COLO668 (cell line): Measurements from ENCODE around the gene PABPC3.
A peak's percentile ranks its signal among the peaks of the same experiment; 100 is the strongest.

Experiments
- DNase-seq: peaks from one replicate; lab custom pipeline; 2025; ENCODE audit not compliant: unreplicated experiment; lab: John Stamatoyannopoulos, UW

PABPC3 gene

GRCh38 chr13:25110956-25111584 is 15.1 kb downstream of the PABPC3 start:
- no peak for DNase-seq

DNA sequence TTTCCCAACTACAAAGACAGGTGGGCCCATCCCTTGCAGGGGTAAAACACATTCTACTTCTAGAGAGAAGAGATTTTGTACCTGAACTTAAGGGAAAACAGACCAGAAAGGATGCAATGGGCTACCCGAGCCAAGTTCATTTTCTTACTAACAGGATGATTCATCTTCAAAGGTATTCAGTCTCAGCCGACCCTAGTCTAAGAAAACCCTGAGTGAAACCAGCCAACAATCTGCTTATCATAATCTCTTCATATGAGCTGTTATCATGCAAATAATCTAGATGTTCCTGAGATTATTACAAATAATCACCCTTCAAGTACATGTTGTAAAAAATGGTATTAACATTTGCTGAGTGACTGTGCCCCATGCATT is 15.6 kb downstream of the PABPC3 start:
- DNase-seq, result no peak

- DNase-seq, result no peak
These were observed 16.8 kb downstream of the PABPC3 start for GRCh38 chr13:25112695-25113255.

DNA sequence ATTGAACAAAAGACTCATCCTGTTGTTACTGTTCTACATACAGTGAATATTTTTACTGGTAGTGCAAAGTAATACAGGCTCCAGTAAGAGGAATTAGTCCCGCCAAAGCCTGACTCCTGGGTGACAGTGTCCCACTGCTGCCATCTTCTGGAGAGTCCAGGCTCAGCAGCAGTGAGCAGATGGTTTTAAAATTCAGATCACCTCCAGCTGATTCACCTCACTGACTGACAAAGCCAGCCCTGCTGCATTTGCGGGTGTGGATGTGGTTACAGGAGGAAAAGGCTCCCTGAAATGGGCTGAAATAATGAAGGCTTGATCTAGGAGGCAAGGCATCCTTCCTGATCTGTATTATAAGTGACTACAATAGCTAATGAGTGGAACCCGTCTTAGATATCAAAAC is 18.3 kb downstream of the PABPC3 start:
- peak; percentile 82 for DNase-seq

DNA sequence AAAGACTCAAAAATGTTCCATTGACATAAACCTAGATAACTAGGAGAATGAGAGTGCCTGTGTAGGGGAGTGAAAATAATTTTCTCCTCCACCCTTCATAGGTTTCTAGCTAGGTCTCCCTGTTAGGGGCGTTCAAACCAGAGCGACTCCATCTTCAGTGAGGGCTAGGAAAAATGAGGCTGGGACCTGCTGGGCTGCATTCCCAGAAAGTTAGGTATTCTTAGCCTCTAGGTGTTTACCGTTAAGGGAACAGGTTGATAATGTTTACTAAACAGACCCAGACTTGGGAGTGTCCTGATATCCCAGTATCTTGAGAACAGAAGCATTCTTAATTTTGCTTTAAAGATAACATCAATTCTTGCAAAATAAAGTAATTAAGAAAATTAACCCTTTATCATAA is 20.1 kb downstream of the PABPC3 start:
- no peak for DNase-seq

DNA sequence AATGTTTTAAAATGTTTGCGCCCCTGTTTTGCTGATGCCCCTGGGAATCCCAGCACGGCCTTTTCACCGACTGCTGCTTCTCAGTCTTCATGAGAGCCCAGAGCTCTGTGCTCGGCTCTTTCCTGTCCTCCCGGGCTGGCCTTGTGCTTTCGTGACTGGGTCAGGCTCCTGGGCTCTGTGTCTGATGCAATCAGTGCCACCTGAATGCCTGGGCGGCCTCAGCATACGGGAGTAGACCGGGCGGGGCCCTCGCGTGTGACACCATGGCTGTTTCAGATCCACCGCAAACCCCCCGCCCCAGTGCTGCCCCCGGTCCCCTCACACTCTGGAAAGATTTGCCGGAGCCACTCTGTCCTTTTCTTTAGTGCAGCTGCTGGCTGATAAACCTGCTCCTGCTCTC is 21.4 kb downstream of the PABPC3 start:
- no peak for DNase-seq

- DNase-seq, result no peak
These were observed 22.5 kb downstream of the PABPC3 start for GRCh38 chr13:25118378-25118905.

DNA sequence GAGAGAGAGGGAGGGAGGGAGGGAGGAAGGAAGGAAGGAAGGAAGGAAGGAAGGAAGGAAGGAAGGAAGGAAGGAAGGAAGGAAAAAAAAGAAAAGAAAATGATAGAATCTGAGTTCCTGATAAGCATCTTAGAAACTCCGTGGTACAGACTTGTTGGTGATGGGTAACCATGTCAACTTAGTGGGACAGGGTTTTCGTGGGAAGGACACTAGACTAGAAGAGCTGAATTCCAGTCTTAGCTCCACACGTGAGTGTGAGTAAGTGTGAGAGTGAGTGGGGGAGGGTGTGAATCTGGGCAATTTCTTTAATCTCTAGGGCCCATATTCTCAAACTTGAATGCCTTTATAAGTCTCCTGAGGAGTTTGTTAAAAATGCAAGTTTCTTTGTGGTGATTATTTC is 35.0 kb downstream of the PABPC3 start:
- DNase-seq, result no peak

- no peak for DNase-seq
These were observed 36.0 kb downstream of the PABPC3 start for GRCh38 chr13:25131881-25132420.

- DNase-seq, result no peak
These were observed 36.9 kb downstream of the PABPC3 start for GRCh38 chr13:25132751-25133390.

DNA sequence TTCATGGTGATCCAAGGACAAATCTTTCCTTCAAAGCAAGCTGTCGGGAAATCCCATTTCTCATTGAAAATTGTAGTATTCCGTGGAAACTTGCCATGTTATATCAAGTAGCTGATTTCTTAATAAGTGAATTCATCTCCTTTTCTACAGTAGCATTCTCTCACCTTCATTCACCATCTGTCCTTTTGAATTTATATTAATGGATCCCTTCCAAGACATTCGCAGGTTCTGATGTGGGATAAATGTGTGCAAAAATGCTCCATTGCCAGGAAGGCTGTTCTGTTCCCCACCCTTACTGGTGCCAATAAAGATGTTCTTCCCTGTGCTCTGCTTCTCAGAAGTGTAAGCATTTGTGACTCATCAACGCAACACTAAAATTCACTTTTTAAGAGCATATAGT is 40.0 kb downstream of the PABPC3 start:
- DNase-seq, result no peak

DNA sequence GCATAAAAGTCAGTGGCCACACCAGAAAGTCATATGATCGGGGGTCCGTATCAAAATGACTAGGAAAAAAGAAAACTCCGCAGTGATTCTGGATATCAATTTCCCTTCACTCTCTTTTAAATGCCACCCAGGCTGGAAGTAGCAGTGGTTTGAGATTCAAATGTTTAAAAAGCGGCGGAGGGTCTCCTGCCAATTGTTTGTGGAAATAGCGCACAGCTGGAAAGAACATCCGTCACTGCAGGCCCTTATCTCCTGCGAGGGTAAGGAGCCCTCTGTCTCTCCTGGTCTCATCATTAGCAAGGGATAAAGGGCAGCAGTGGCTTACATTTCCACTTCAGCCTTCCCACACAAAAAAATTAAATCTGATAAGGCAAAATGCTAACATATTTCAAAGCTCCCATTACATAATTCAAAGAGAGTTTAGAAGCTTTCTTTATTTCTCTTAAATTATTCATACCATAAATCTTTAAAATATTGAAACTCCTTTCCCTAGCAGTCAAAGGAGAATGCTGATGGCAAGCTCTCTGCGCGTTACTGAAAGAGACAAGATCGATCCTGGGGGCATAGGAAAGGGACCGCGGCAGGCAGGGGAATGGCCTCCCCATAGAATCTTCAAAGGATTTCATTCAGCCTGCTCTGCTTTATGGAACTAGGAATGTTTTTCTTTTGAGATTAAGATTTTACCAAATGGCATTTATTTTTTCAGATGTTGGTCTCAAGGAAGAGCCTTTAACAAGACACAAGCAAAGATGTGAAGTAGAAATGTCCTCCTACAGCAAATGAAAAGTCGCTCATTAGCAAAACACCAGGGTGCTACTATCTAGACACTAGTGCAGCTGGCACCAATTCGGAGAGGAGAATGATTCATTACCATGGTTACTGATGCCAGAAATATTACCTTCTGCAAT is 41.2 kb downstream of the PABPC3 start:
- no peak for DNase-seq

DNA sequence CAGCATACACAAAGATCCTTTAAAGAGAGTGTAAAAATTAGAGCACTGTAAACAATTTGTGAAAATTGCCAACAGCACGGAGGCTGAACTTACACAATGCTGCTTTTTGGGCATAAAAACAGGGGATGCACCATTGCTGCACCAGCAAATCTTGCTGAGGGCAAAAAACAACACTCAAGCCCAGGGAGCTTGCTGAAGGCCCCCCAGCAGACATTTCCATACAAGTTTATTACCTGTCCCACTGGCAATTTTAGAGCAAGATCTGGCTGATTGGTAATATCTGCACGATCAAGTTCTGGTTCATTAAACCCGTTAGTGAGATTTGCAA is 41.8 kb downstream of the PABPC3 start:
- DNase-seq, result no peak

- DNase-seq, result no peak
These were observed 45.1 kb downstream of the PABPC3 start for GRCh38 chr13:25141042-25141441.

DNA sequence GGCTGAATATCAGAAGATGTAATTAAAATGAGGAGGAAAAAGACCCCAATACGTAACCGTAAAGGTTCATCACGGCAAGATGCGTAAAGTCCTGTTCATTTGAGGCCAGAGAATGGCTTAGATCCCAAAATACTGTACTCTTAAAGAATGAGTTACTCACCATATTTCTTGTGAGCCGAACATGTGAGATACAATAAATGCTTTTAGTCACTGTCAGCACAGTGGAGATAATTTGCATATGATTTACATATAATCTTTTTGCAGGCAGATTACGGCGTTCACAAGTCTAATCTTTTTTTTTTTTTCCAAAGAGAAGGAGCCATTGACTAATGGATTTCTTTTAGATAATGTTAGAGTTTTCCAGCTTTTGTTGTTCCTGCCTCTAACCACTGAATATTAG is 47.8 kb downstream of the PABPC3 start:
- DNase-seq, result no peak

- no peak for DNase-seq
These were observed 51.9 kb downstream of the PABPC3 start for GRCh38 chr13:25147638-25148401.

DNA sequence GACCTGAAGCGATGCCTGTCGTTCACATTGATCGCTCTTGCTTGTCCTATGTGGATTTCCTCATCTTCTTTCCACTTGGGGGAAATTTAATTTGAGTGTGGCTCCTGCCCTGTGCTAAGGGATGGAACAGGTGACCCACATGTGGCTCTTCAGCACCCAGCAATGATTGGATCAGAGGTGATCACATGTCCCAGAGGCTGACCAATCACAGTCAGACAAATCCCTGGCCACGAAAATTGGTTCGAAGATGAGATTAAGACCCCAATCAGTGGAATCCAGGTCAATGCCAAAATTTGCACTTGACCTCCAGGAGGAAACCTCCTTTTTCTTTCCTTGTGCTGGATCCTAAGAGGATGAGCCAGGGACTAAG is 52.5 kb downstream of the PABPC3 start:
- DNase-seq, result no peak
